Fibroblast of peridontal ligament (primary cell): ENCODE measurements around the gene GDI2.

Source experiments
- DNase-seq: peaks from one replicate; pipeline ENCODE4 v3.0.0-alpha.2; 2010; ENCODE audit errors: extremely low read depth

GDI2 gene

GRCh38 chr10:5743736-5744135, 69.5 kb downstream of the GDI2 start:
- DNase-seq, result no peak

DNA sequence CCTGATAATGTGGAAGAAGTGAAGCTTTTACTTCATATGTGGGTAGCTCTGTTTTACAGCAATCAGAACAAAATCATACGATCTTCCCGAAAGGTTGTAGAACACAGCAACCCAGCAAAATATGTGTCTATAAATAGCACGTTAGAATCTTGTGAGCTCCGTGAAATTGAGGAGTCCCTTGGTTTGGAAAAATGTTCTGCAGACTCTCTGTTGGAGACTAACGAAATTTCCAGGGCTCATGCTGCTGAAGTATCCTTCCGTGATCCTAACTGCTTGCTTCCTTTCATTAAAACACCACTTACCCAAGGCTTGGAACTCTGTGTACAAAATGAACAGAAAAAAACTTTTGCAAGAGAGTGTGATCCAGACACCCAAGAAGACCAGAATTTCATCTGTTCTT, 71.1 kb downstream of the GDI2 start:
- no peak for DNase-seq

GRCh38 chr10:5741276-5741675, 72.0 kb downstream of the GDI2 start:
- no peak for DNase-seq

DNA sequence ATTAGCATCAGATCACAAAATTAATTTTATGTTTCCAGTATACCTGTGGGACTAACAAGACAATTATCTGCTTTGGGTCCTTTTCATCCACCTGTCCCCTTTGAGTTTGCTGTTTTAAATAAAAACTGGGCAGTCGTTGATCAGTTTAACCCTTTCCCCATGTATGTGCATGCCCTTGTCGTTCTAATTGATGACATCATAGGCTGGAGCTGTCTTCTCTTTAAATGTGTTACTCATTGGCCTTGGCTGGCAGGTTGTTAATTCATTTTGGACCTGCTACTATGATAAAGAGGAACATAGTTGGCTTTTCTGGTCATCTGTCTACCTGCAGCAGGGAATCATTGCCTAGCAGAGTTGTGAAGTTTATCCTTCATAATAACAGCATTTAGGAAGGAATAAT, 74.8 kb downstream of the GDI2 start:
- DNase-seq, result no peak

DNA sequence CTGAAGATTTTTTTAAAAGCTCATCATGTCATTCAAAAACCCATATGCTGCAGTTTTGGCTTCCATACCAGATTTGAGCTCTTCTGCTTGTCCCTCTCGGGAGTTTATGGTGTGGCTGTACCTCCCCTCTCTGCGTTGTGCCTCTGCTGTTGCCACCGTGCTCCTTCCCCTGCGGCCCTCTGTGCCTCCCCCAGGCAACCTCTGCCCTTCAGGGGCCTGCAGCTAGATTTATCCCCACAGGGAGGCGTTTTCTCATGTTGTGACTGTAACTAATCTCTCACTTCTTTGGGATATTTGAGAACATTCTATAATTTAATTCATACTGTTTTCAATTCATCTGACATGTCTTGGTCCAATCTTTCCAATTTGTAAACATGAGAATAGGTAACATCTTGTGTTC, 75.9 kb downstream of the GDI2 start:
- DNase-seq, result no peak

GRCh38 chr10:5736591-5736990, 76.6 kb downstream of the GDI2 start:
- DNase-seq, result no peak

- DNase-seq, result no peak
These were observed 78.1 kb downstream of the GDI2 start for GRCh38 chr10:5735119-5735518.

- no peak for DNase-seq
These were observed 81.1 kb downstream of the GDI2 start for GRCh38 chr10:5732141-5732540.

- DNase-seq, result no peak
These were observed 81.7 kb downstream of the GDI2 start for GRCh38 chr10:5731559-5731958.

DNA sequence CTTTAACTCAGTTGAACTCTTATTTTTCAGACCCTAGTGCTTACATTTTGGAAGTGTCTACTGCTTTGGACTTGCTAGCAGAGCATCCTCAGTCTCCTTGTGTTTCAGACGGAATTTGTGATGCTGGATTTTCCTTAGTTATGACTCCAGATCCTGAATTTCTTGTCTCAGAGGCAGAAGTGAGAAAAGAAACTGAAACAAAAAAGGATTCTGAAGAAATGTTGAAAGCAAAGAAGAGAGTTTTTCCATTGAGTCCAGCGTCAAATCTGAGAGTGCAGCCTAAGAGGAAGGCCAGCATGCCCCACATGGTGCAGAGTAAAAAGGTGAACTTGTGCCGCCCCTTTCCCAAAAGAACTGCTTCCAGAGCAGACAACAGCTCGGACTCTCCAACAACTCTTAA, 82.5 kb downstream of the GDI2 start:
- DNase-seq, result no peak

GRCh38 chr10:5723692-5724091, 89.5 kb downstream of the GDI2 start:
- peak; percentile 25 for DNase-seq

DNA sequence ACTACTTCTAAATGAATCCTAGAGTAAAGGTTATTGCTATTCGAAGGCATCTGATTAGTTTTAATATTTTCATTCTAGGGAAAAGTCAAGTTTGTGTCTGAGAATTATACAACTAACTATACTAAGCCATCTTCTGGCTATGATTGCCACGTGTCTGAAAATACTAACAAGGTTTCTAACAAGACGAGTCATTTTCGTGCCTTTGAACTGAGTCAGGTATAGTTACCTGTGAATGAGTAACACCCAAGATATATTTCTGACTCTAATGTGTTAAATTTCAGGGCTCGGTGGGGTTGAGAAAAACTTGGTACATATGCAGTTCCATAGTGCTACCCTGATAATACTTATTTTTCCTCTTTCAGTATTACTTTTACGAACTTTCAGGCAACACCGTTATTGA, 93.1 kb downstream of the GDI2 start:
- DNase-seq, result no peak

DNA sequence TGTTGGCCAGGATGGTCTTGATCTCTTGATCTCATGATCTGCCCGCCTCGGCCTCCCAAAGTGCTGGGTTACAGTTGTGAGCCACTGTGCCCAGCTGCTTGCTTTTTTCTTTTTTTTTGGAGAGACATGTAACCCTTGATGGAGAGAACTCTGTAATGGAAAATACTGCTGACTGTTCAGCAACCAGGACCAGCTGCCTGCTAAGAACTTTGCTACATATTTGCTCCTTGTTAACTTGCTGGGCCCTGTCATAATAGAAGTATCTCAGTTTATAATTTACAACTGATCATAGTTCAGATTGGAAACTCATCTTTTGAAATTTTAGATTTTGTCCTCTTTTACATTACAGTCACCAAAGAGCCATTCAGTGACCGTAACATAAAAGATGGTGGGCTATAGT, 93.7 kb downstream of the GDI2 start:
- peak; percentile 25 for DNase-seq
